MM.1S (cell line): Measurements from ENCODE around the gene PICK1.
A peak's percentile ranks its signal among the peaks of the same experiment; 100 is the strongest.

ENCODE experiments used
- DNase-seq: peaks from one replicate; pipeline ENCODE4 v3.0.0-alpha.2; 2015
- H2AFZ ChIP-seq: fragments of 300-600 bp; sonication (generic); 2 replicates; pipeline ENCODE4 v1.6.0; 2016; ENCODE audit warnings: antibody characterized with exemption, low read length
- H3F3A ChIP-seq: fragments of 300-600 bp; sonication (generic); 2 replicates; pipeline ENCODE4 v1.6.1; 2016; ENCODE audit warnings: mild to moderate bottlenecking, antibody characterized with exemption, low read length, moderate library complexity, mixed read lengths; ENCODE audit not compliant: insufficient read depth
- H3K27ac ChIP-seq: fragments of 300-600 bp; sonication (generic); 2 replicates; pipeline ENCODE4 v1.5.1; 2016; ENCODE audit warnings: mild to moderate bottlenecking, low read length
- H3K27me3 ChIP-seq: fragments of 300-600 bp; sonication (generic); replicated peaks from 2 replicates; pipeline ENCODE4 v1.6.0; 2016; ENCODE audit warnings: low read length; ENCODE audit not compliant: insufficient read depth
- H3K36me3 ChIP-seq: fragments of 300-600 bp; sonication (generic); replicated peaks from 2 replicates; pipeline ENCODE4 v1.6.1; 2016; ENCODE audit warnings: mild to moderate bottlenecking, low read length, mixed read lengths; ENCODE audit not compliant: insufficient read depth
- H3K4me1 ChIP-seq: fragments of 300-600 bp; sonication (generic); 2 replicates; pipeline ENCODE4 v1.6.1; 2016; ENCODE audit warnings: low read length, mixed read lengths
- H3K4me2 ChIP-seq: fragments of 300-600 bp; sonication (generic); 2 replicates; pipeline ENCODE4 v1.6.0; 2016; ENCODE audit warnings: low read depth, low read length
- H3K4me3 ChIP-seq: fragments of 300-600 bp; sonication (generic); 2 replicates; pipeline ENCODE4 v1.5.1; 2016; ENCODE audit warnings: low read length, mixed read lengths
- H3K79me2 ChIP-seq: fragments of 300-600 bp; sonication (generic); 2 replicates; pipeline ENCODE4 v1.6.1; 2016; ENCODE audit warnings: mixed run types, low read length, mixed read lengths
- H3K9ac ChIP-seq: fragments of 300-600 bp; sonication (generic); 2 replicates; pipeline ENCODE4 v1.6.1; 2016; ENCODE audit warnings: low read length, mixed read lengths
- H3K9me2 ChIP-seq: fragments of 300-600 bp; sonication (generic); replicated peaks from 2 replicates; pipeline ENCODE4 v1.6.1; 2016; ENCODE audit warnings: mild to moderate bottlenecking, low read length, mixed read lengths; ENCODE audit not compliant: insufficient read depth
- H3K9me3 ChIP-seq: fragments of 300-600 bp; sonication (generic); replicated peaks from 2 replicates; pipeline ENCODE4 v1.6.1; 2016; ENCODE audit warnings: mild to moderate bottlenecking, low read length, mixed read lengths; ENCODE audit not compliant: insufficient read depth
- H4K20me1 ChIP-seq: fragments of 300-600 bp; sonication (generic); 2 replicates; pipeline ENCODE4 v1.6.1; 2016; ENCODE audit warnings: mild to moderate bottlenecking, low read length, moderate library complexity, mixed read lengths; ENCODE audit not compliant: insufficient read depth
- EZH2 ChIP-seq: fragments of 300-600 bp; sonication (generic); optimal IDR thresholded peaks from 2 replicates; pipeline ENCODE3; 2017; ENCODE audit warnings: low read depth, mild to moderate bottlenecking, antibody characterized with exemption, low read length, mixed read lengths
- EZH2phosphoT487 ChIP-seq: fragments of 300-600 bp; sonication (generic); IDR thresholded peaks from 2 replicates; pipeline ENCODE4 v1.6.1; 2018; ENCODE audit warnings: antibody characterized with exemption, low read length
- TF ChIP-seq, protein P1 (sequence below): fragments of 300-600 bp; sonication (generic); IDR thresholded peaks from 2 replicates; pipeline ENCODE4 v1.5.1; 2016; ENCODE audit warnings: antibody characterized with exemption, low read length, mixed read lengths

Gene PICK1

DNA sequence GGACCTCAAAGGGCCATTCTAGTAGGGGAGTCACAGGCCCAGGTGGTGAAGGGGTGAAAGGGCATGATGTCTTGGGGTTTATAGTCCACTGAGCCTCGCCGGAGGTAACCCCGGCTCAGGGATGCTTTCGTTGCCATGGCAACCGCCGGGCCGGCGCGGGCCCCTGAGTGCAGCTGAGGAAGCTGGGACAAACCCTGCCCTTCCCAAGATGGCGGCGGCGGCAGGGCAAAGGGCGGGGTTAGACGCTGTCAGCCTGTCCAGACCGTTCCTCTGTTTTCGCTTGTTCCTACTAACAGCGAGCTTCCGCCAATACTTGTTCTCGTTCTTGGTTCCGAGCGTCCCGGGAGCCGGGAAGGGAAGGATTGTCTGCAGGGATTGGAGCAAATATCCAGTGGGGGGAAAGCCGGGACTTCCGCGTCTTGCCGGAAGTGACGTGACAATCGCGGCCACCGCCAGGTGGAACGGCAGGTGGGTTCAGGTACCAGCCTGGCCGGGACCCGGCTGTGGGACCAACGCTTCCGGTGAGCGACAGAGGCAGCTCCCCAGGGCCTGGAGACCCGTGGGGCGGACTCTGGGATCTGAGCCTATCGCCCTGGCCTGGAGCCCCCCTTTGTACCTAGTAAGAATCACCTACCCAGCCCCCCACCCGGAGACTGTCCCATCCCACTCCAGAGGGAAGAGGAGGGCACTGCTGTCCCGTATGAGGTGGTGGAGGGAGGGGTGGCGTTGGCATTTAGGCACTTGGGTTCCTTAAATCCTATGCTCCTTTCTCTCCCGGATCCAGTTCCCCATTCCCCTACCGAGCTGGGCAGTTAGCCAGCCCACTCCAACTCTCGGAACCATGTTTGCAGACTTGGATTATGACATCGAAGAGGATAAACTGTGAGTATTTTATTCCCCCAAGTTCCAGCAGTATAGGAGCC is at the start of gene PICK1:
TSS of gene PICK1 (plus strand) at position 436 of the 923 bp plus-strand sequence. CDS start at position 842, 406 bp downstream.
- H3K4me3 ChIP-seq = peak within 1 kb of the TSS; percentile 90
- peak within 1 kb of the TSS; percentile 67; the same call in 1 of the 2 replicates for H3K27ac ChIP-seq
- no peaks in the 10 kb centered on the region for H3K27me3 ChIP-seq
- peak within 1 kb of the TSS; percentile 92 for H3K9ac ChIP-seq
- H3K4me1 ChIP-seq = peaks cover 8% of the 10 kb centered on the region
- H3K4me2 ChIP-seq = peak within 1 kb of the TSS; percentile 95
- peak; percentile 85 for DNase-seq
- H3K36me3 ChIP-seq = no peaks in the 10 kb centered on the region
- no peaks in the 10 kb centered on the region for H4K20me1 ChIP-seq
- TF ChIP-seq EZH2 (no peak), EZH2phosphoT487 (no peak)
- TF ChIP-seq, protein P1, sequence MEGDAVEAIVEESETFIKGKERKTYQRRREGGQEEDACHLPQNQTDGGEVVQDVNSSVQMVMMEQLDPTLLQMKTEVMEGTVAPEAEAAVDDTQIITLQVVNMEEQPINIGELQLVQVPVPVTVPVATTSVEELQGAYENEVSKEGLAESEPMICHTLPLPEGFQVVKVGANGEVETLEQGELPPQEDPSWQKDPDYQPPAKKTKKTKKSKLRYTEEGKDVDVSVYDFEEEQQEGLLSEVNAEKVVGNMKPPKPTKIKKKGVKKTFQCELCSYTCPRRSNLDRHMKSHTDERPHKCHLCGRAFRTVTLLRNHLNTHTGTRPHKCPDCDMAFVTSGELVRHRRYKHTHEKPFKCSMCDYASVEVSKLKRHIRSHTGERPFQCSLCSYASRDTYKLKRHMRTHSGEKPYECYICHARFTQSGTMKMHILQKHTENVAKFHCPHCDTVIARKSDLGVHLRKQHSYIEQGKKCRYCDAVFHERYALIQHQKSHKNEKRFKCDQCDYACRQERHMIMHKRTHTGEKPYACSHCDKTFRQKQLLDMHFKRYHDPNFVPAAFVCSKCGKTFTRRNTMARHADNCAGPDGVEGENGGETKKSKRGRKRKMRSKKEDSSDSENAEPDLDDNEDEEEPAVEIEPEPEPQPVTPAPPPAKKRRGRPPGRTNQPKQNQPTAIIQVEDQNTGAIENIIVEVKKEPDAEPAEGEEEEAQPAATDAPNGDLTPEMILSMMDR = no peak
- H3K79me2 ChIP-seq = peaks cover 16% of the 10 kb centered on the region
- no peaks in the 10 kb centered on the region for H3K9me3 ChIP-seq
- H3K9me2 ChIP-seq = no peaks in the 10 kb centered on the region
- peak within 1 kb of the TSS; percentile 95 for H2AFZ ChIP-seq
- no peaks in the 10 kb centered on the region; the same call in 1 of the 2 replicates for H3F3A ChIP-seq

DNA sequence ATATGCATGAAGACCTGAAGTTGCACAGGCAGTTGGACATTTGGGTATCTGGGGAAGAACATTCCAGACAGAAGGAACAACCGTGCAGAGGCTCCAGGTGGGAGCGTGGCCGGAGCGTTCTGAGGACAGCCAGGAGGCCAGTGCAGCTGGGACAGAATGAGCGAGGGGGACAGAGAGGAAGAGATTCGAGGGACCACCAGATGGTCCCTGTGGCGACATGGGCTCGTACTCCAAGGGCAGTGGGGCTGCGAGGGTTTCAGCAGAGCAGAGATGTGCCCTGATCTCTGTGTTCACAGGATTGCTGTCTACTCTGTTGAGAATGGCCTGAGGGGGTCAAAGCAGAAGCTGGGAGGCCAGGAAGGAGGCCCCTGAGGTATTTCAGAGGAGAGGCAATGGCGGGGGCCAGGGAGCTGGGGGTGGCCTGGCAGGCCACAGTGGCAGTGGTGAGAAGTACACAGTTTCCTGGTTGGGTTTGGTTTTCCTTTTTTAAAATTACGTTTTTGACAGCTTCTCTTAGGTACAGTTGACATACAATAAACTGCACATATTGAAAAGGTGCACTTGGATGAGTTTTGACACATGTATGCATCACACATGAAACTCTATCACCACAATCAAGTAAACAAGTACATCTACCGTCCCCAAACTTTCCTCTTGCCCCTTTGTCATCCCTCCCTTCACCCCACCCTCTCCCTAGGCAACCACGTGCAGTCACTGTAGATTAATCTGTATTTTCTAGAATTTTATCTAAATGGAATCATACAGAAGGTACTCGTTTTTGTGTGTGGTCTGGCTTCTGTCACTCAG is 48.0 kb upstream of the PICK1 start:
- Histone ChIP-seq H3K4me3 (no peak overlapping the region), H3K4me2 (no peak overlapping the region), H3K9me3 (no peaks in the 10 kb centered on the region), H3K27ac (no peak overlapping the region), H3F3A (no peaks in the 10 kb centered on the region), H2AFZ (no peak overlapping the region), H3K36me3 (no peaks in the 10 kb centered on the region), H3K9ac (no peak overlapping the region), H3K79me2 (no peaks in the 10 kb centered on the region), H3K4me1 (no peaks in the 10 kb centered on the region), H3K9me2 (no peaks in the 10 kb centered on the region), H3K27me3 (no peaks in the 10 kb centered on the region), H4K20me1 (no peaks in the 10 kb centered on the region)
- TF ChIP-seq, protein P1 = no peak
- TF ChIP-seq EZH2phosphoT487 (no peak), EZH2 (no peak)
- DNase-seq = no peak

GRCh38 chr22:38012604-38013072 is 44.6 kb upstream of the PICK1 start:
- no peak overlapping the region for H3K9ac ChIP-seq
- no peaks in the 10 kb centered on the region for H3K36me3 ChIP-seq
- DNase-seq = no peak
- no peaks in the 10 kb centered on the region for H3K27me3 ChIP-seq
- no peaks in the 10 kb centered on the region for H3K9me3 ChIP-seq
- no peak overlapping the region for H3K27ac ChIP-seq
- no peaks in the 10 kb centered on the region for H3K79me2 ChIP-seq
- H3F3A ChIP-seq = no peaks in the 10 kb centered on the region
- H3K4me3 ChIP-seq = no peak overlapping the region
- no peak for TF ChIP-seq EZH2
- TF ChIP-seq EZH2phosphoT487 = no peak
- TF ChIP-seq, protein P1 = no peak
- H3K9me2 ChIP-seq = no peaks in the 10 kb centered on the region
- H4K20me1 ChIP-seq = no peaks in the 10 kb centered on the region
- H3K4me1 ChIP-seq = no peaks in the 10 kb centered on the region
- no peak overlapping the region for H2AFZ ChIP-seq
- H3K4me2 ChIP-seq = no peak overlapping the region
